AG08396 (cell line): ENCODE measurements around the gene PPP1R7.

Source experiments
- DNase-seq: peaks from one replicate; pipeline ENCODE4 v3.0.0; 2012; ENCODE audit warnings: low spot score, mixed read lengths

Gene PPP1R7

DNA sequence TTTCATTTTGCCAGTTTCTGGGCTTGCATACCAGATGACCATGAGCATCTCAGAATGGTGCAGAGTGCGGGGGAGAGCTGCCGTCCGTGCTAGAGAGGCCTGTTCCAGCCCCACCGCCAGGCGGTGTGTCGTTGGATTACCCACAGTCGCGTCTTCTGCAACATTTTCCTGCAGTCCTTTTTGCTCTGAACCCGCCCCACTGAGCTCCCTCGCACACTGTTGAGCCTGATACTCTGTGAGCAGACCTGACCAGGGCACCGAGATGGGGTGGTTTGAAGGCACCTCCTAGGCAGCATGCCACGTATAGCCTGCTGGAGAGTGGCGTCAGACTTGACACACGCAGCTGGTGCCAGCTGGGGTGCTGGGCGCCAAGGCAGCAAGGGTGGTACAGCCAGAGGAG lies 18.1 kb downstream of the PPP1R7 start:
- no peak for DNase-seq

DNA sequence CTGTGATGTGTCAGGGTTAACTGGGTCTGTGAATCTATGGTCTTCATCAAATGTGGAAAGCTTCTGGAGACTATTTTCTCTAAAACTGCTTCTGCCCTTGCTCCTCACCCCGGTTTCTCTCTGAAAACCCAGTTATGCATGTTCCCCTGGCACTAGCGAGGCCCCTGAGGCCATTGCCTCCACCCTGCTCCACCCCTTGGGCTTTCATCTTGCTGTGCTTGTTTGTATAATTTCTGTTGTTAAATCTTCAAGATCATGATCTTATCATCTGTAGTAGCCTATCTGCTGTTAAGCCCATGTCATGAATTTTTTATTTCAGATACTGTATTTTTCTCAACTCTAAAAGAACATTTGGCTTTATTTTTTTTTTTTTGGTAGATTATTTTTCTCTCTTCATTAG lies 23.3 kb downstream of the PPP1R7 start:
- no peak for DNase-seq

DNA sequence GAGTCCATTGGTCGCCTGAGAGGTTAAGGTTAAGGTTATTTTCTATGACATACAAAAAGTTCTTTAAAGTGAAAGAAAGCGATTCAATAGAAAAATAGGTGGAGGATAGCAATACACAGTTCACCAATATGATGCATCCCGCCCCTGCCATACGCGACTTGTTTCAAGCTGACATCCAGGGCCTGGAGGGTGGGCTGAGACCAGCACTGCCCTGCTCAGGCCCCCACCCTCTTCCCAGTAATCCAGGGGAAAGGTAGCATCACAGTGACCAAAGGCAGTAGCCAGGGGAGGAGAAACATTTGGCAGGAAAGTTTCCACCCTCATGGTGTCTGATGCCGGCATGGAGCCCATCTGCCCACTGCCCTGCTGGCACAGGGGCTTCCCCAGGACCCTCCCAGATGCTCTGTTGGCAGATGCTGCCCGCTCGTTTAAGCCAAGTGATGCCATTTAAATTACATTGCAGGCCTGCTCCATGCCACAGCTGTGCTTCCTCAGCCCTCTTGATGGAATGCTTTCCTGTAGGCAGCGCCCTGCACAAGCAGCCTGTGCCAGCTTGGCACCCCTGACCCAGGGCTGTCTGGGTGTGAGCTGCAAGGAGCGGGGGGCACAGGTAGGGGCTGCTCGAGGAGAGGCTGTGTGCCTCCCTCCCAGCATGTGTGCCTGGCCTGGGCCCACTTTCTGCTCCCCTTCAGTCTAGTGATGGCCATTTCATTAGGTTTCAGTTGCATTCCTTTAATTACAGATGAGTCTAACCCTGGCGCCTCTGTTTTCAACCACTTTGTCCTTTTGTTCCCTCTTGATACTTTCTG lies 27.5 kb downstream of the PPP1R7 start:
- no peak for DNase-seq

GRCh38 chr2:241178961-241179360 lies 28.7 kb downstream of the PPP1R7 start:
- no peak for DNase-seq

DNA sequence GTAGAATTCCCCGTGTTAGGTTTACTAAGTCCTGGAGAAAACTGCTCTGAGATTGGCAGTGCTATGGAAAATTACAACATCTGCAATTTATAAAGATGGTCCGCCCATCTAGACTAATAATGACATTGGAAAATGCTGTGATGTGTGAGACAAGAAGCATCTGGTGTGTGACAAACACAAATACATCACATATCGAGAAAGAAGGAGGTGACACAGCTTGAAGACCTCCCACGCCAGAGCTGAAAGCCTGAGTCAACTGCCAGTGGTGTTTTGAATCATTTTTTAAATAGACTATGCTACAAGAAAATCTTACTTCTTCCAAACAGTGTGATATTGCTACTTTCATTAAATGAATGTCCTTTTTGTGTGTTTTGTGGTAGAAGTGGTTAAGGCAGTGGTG lies 29.6 kb downstream of the PPP1R7 start:
- no peak for DNase-seq

GRCh38 chr2:241180495-241180894 lies 30.2 kb downstream of the PPP1R7 start:
- no peak for DNase-seq

- no peak for DNase-seq
Observed at GRCh38 chr2:241182126-241182525, 31.9 kb downstream of the PPP1R7 start.

DNA sequence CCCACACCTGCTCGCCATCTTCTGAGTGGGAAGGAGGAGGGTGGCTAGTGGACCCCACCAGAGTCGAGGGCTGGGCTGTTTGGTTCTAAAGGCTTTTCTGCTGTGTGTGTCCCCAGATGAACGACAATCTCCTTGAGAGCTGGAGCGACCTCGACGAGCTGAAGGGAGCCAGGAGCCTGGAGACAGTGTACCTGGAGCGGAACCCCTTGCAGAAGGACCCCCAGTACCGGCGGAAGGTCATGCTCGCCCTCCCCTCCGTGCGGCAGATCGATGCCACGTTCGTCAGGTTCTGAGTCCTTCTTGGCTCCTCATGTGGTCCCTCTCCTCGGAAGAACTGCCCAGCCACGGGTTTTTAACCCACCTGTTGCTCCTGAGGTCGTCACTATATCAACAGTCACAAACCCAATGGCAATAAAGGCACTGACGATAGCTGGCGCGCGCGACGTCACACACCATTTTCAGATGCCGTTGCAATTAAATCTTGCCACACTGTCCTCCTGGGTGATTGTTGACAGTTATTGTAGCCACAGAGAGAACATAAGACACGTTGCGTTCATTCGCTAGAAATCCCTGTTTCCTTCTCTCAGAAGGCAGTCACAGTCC lies 32.4 kb downstream of the PPP1R7 start:
- DNase-seq = no peak

DNA sequence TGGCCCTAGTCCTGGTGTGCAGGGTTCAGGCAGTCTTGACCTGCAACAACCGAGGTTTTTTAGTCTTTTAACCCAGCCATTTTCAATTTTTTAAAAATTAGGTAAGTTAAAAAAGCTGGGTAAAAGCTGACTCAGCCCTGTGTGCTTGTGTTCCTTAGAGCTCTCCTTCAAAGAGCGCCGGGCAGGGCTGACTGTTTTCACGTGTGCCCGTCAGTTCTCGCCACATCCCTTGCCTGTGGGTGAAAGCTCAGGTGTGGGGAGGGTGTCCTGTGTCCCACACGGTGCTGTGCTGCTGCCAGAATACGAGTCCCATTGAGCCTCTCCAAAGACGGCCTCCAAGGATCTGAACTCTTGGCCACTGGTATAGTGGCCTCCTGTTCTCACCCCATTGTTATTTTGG lies 33.0 kb downstream of the PPP1R7 start:
- DNase-seq = no peak

GRCh38 chr2:241184901-241185300 lies 34.6 kb downstream of the PPP1R7 start:
- DNase-seq = peak; percentile 19

GRCh38 chr2:241185961-241186360 lies 35.7 kb downstream of the PPP1R7 start:
- no peak for DNase-seq

GRCh38 chr2:241187101-241187917 lies 37.0 kb downstream of the PPP1R7 start:
- no peak for DNase-seq

- no peak for DNase-seq
Observed at GRCh38 chr2:241187918-241188234, 37.6 kb downstream of the PPP1R7 start.

DNA sequence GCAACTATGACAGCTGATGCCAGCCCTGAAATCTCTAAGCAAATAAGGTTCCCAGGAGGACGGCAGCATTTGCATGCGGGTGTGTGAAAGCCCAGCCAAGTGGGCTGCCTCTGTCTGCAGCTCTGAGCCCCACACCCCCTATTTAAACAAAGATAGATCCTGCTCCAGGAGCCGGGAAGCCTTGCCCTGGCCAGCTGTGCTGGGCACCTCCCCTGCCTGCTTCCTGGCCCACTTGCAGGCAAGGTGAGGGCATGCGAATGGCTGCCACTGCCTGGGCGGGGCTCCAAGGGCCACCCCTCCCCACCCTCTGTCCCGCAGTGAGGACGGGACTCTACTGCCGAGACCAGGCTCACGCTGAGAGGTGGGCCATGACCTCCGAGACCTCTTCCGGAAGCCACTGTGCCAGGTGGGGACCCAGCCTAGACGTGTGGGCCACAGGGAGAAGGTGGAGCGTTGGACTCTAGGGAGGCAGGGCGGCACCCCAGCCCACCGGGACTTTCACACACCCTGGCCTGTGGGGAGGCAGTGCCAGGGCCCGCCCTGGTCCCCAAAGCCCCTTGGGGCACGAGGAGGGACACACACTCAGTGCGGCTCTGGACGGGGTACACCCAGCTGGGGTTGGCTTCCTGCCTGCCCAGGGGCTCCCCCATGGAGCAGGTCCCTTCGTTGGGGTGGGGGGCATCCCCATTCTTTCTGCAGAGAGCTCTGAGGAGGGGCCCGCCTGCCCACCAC lies 38.3 kb downstream of the PPP1R7 start, which contains the start of gene ANO7:
TSS of gene ANO7 (plus strand) at position 317 of the 732 bp plus-strand sequence. CDS start 1,387 bp downstream, outside the sequence.
- peak; percentile 8 for DNase-seq

DNA sequence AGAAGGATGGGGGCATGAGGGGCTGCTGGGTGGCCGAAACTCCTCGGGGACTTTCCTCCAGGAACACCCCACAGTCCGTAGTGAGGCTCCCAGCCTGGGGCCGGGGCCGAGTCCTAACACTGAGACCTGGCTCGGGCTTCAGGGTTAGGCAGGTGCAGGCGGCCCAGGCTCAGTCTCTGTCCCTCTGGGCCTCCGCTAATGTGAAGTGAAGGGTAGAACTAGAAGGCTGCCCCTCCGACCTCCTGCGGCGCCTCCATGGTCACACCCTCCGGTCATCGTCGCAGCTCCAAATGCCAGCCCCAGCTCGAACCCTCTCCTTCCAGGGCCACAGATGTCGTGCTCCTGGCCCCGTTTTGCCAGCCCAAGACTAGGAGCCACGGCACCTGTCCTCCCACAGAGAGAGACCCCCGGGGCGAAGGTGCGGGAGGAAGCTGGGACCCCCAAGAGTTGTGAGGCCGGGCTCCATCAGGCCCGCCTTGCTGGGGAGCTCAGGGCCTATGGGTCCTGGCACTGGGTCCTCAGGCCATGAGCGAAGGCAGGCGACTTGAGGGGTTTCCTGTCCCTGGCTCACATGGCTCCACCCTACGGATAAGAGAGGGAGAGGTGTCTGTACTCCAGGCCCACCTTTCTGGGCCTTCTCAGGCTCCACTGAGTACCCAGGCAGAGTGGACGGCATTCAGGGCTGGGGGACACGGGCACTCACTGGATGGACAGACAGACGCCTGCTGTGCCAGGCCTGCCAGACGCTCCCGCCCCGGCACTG lies 39.0 kb downstream of the PPP1R7 start:
- no peak for DNase-seq

DNA sequence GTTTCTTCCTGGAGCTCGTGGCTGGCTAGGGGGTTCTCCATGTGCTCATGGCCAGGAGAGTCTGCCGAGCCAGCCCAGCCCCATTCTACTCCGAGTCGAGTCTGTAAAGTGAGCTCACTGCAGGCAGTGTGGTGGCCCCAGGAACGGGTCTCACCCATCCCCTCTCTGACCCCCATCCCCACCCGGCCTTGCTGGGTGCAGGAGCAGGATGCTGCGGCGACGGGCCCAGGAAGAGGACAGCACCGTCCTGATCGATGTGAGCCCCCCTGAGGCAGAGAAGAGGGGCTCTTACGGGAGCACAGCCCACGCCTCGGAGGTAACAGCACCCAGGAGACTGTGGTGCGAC lies 39.6 kb downstream of the PPP1R7 start:
- DNase-seq = no peak

DNA sequence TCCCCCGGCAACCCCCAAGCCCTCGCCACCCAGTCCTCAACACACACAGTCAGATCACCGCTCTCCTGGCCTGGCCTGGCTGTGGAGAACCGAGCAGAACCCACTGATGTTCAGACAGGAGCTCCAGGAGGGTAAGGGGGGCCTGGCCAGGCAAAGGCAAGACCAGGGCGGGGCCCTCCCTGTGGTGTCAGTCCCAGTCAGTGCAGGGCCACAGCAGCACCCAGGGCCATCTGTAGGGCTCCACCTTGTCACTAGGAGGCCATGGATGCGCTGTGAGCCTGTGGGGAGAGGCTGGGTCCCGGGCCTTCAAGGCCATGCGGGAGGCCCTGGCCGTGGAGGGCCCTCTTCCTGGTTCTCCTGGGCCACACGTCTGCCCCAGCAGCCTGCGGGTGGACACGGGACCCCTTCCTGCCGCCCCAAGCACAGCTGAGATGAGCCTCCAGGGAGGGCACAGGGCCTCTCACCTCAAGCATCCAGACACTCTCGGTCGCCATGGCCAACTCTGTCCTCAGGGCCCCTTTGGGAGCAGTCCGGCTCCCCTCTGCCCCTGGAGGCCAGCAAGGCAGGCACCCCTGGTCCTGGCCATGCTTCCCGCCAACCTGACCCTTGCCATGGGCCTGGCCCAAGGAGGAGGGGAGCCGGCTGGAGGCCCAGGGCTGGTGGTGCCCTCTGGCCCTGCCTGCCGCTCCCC lies 40.2 kb downstream of the PPP1R7 start:
- DNase-seq = peak; percentile 13

- peak; percentile 16 for DNase-seq
Observed at GRCh38 chr2:241191081-241191480, 40.8 kb downstream of the PPP1R7 start.

- no peak for DNase-seq
Observed at GRCh38 chr2:241193271-241193670, 43.0 kb downstream of the PPP1R7 start.

DNA sequence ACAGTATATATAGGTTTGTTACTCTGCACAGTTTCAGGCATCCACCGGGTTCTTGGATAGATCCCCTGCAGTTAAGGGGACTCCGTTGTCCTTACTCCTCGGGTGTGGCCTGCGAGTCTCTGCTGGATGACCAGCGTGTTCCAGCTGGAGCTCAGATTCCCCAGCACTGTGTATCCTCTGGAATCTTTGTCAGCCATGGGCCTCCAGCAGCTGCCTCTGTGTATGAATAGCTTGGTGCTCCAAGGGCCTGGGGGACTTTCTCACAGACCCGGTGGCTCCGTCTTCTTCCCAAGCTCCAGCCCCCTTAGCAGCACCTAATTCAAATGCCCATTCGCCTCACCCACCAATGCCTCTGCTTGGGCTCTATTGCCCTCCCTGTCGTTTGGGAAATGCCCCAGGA lies 44.5 kb downstream of the PPP1R7 start:
- no peak for DNase-seq
